ENCODE results near the gene OR10H4. TPM values are rescaled to one million over a fixed set of nuclear protein-coding genes. Genes with fewer than 3 reads are reported as not detected.
"Not testable (repeated sequence)": the region's sequence is repeated elsewhere in the genome, so short reads cannot be mapped to it uniquely, and the experiment has no call there.

Gene OR10H4
- total RNA-seq, 4 donors from 2014 or later: not detected

DNA sequence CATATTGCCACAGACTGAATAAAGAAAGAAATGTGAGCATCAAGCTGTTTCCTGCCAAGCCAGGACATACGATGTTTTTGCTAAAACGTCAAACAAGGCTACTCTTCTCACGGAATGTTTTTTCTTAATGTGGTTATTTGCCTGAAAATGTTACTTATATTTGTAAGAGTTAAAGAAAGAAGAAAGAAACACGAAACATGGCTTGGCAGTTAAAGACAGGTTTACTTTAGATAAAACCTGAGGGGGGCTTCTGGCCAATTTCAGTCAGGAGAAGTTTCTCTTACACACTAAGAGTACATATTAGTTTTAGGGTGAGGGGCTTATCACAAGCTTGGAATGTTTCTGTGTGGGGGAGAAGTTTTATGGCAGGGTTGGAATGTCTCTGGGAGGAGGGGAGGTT, 4.4 kb upstream of the OR10H4 start:
- Histone ChIP-seq H3K36me3 (no peaks in the 10 kb centered on the region), H3K9me3 (peaks cover 0 to 2% of the 10 kb centered on the region in 2 donors), H3K4me1 (no peaks in the 10 kb centered on the region), H3K27ac (no peak overlapping the region), H3K27me3 (peaks cover 0 to 4% of the 10 kb centered on the region in 2 donors), H3K4me3 (no peak overlapping the region)
- intact Hi-C loops (cut with DNase I; ENCODE audit: low total_unique reads): no loop called here
- no peak for TF ChIP-seq POLR2A (IDR thresholded peaks at IDR 0.05)
- TF ChIP-seq, protein P1, sequence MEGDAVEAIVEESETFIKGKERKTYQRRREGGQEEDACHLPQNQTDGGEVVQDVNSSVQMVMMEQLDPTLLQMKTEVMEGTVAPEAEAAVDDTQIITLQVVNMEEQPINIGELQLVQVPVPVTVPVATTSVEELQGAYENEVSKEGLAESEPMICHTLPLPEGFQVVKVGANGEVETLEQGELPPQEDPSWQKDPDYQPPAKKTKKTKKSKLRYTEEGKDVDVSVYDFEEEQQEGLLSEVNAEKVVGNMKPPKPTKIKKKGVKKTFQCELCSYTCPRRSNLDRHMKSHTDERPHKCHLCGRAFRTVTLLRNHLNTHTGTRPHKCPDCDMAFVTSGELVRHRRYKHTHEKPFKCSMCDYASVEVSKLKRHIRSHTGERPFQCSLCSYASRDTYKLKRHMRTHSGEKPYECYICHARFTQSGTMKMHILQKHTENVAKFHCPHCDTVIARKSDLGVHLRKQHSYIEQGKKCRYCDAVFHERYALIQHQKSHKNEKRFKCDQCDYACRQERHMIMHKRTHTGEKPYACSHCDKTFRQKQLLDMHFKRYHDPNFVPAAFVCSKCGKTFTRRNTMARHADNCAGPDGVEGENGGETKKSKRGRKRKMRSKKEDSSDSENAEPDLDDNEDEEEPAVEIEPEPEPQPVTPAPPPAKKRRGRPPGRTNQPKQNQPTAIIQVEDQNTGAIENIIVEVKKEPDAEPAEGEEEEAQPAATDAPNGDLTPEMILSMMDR (IDR thresholded peaks at IDR 0.05): no peak
- DNase-seq: no peak

DNA sequence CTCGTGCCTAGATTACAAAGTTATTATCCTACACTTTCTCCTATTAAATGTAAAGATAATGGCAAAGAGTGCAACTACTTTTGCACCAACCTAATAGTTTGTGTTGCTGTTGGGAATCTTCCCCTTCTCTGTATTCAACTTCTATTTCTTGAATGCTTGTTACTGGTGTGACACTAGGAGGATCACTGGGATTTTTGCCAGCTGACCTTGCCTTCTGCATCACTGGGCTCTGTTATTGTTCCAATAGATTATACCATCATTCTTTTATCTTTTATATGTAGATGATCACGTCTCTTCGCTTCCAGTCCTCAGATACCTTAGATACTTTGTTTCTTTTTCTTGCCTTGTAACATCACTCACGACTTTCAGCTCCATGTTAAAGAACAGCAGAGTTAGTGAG, 3.5 kb upstream of the OR10H4 start:
- Histone ChIP-seq H3K9me3 (peaks cover 0 to 2% of the 10 kb centered on the region in 2 donors), H3K36me3 (no peaks in the 10 kb centered on the region), H3K4me1 (no peaks in the 10 kb centered on the region), H3K27me3 (peaks cover 0 to 4% of the 10 kb centered on the region in 2 donors), H3K27ac (no peak overlapping the region), H3K4me3 (no peak overlapping the region)
- DNase-seq: no peak
- no peak for TF ChIP-seq POLR2A (IDR thresholded peaks at IDR 0.05)
- TF ChIP-seq, protein P1 (IDR thresholded peaks at IDR 0.05): no peak
- intact Hi-C loops (cut with DNase I; ENCODE audit: low total_unique reads): no loop called here

DNA sequence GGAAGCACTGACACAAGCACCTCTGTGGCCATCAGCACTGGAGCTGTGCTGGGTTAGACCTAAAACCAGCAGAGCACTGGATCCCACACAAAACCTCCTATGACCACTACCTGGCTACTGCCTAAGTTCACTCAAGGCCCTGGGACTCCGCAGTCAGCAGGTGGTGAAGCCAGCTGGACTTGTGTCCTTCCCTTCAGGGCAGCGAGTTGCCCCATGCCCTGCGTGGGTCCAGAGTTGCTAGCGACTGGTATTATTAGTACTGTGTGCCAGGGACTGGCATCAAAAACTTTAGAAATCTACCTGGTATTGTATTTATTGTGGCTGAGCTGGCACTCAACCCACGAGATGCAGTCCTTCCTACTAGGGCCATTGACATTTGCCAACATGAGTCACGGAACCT, 6.0 kb downstream of the OR10H4 start:
- intact Hi-C loops (cut with DNase I; ENCODE audit: low total_unique reads): no loop called here
- Histone ChIP-seq H3K27me3 (no peaks in the 10 kb centered on the region), H3K36me3 (no peaks in the 10 kb centered on the region), H3K4me3 (no peak overlapping the region), H3K9me3 (no peaks in the 10 kb centered on the region), H3K4me1 (no peaks in the 10 kb centered on the region), H3K27ac (no peak overlapping the region)
- no peak for DNase-seq
- TF ChIP-seq, protein P1 (IDR thresholded peaks at IDR 0.05): no peak
- TF ChIP-seq POLR2A (IDR thresholded peaks at IDR 0.05): no peak

DNA sequence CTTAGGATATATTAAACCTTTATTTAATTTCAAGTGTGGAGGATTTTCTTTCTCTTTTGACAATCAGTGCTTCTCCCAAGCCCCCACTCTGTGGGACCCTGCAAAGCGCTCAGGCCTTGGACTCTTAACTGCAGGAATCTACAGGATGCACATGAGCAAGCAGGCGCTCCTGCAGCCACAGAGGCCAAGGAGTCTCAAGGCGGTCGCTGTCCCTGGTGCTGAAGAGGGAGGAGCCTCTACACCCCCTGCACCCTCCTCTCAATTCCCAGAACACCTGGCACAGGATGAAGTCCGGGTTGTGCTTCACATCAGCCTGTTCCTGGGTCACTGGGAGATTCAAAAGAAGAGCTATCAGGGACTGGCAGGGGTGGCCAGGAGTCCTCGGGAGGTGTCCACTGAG, 13.5 kb downstream of the OR10H4 start:
- no peak overlapping the region for H3K27ac ChIP-seq
- H3K4me3 ChIP-seq: no peak overlapping the region
- intact Hi-C loops (cut with DNase I; ENCODE audit: low total_unique reads): no loop called here
- no peaks in the 10 kb centered on the region for H3K9me3 ChIP-seq
- H3K27me3 ChIP-seq: no peaks in the 10 kb centered on the region
- no peak for DNase-seq
- no peak for TF ChIP-seq POLR2A (IDR thresholded peaks at IDR 0.05)
- H3K36me3 ChIP-seq: no peaks in the 10 kb centered on the region
- H3K4me1 ChIP-seq: no peaks in the 10 kb centered on the region

DNA sequence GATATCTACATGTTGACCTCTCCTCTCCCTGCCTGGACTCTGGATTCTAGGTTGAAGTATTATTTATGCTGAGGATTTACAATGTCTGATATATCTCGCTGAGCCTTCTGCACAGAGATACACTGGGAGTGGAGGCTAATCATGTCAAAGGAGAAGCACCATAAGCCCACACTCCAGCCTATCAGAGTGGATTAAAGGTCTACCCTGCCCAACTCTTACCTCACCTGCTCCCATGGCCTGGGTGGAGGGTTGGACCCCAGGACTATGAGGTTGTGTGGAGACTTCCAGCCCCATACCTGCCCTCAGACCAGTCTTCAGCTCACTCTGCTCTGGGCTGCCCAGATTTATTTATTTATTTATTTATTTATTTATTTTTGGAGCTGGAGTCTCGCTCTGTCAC, 15.4 kb downstream of the OR10H4 start:
- Histone ChIP-seq H3K27me3 (no peaks in the 10 kb centered on the region), H3K27ac (no peak overlapping the region), H3K9me3 (no peaks in the 10 kb centered on the region), H3K4me3 (no peak overlapping the region), H3K4me1 (no peaks in the 10 kb centered on the region), H3K36me3 (no peaks in the 10 kb centered on the region)
- TF ChIP-seq POLR2A (IDR thresholded peaks at IDR 0.05): no peak
- TF ChIP-seq, protein P1 (IDR thresholded peaks at IDR 0.05): no peak
- intact Hi-C loops (cut with DNase I; ENCODE audit: low total_unique reads): no loop called here
- DNase-seq: no peak

DNA sequence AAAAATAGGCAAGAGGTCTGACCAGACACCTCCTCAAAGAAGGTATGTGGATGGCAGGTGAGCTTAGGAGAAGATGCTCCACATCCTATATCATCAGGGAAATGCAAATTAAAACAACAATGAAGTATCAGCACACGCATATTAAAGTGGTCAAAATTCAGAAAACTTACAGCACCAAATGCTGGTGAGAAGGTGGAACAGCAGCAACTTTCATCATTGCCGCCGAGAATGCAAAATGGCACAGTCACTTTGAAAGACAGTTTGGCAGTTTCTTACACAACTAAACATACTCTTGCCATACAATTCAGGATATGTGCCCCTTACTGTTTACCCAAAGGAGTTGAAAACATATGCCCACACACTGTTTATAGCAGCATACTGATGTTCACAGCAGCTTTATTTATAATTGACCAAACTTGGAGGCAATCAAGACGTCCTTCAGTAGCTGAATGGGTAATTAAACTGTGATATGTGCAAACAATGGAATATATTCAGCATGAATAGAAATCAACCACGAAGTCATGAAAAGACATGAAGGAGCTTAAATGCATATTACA, 22.5 kb downstream of the OR10H4 start:
- H3K4me1 ChIP-seq: no peaks in the 10 kb centered on the region
- no peaks in the 10 kb centered on the region for H3K9me3 ChIP-seq
- DNase-seq: no peak
- no peak overlapping the region for H3K4me3 ChIP-seq
- no peak for TF ChIP-seq POLR2A (IDR thresholded peaks at IDR 0.05)
- TF ChIP-seq, protein P1 (IDR thresholded peaks at IDR 0.05): no peak
- no peaks in the 10 kb centered on the region for H3K27me3 ChIP-seq
- intact Hi-C loops (cut with DNase I; ENCODE audit: low total_unique reads): no loop called here
- no peaks in the 10 kb centered on the region for H3K36me3 ChIP-seq
- no peak overlapping the region for H3K27ac ChIP-seq

DNA sequence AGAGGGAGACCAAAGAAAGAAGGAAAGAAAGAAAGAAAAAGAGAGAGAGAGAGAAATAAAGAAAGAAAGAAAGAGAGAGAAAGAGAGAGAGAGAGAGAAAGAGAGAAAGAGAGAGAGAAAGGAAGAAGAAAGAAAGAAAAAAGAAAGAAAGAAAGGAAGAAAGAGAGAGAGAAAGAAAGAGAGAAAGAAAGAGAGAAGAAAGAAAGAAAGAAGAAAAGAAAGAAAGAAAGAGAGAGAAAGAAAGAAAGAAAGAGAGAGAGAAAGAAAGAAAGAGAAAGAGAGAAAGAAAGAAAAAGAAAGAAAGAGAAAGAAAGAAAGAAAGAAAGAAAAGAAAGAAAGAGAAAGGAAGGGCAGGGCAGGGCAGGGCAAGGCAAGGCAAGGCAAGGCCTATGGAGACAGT, 23.2 kb downstream of the OR10H4 start:
- intact Hi-C loops (cut with DNase I; ENCODE audit: low total_unique reads); H3K9me3 ChIP-seq: not testable (repeated sequence)

More for the DNA sequence above, 23.2 kb downstream of the OR10H4 start:
- not testable (repeated sequence) for DNase-seq, H3K27me3 ChIP-seq, H3K27ac ChIP-seq, H3K36me3 ChIP-seq, H3K4me1 ChIP-seq, H3K4me3 ChIP-seq
